Hepatocyte (in vitro differentiated cells): ENCODE data around the gene TRPM3.

Source experiments
- EZH2 ChIP-seq: fragments of 200-600 bp; sonication (generic); IDR thresholded peaks from 2 replicates; pipeline ENCODE4 v1.6.1; 2016; ENCODE audit warnings: antibody characterized with exemption, mild to moderate bottlenecking, borderline replicate concordance
- EZH2phosphoT487 ChIP-seq: fragments of 200-600 bp; sonication (generic); IDR thresholded peaks from one replicate; pipeline ENCODE4 v1.6.1; 2018; ENCODE audit warnings: antibody characterized with exemption, mild to moderate bottlenecking, low read depth, moderate library complexity; ENCODE audit not compliant: unreplicated experiment, severe bottlenecking
- TF ChIP-seq, protein P1 (sequence below): fragments of 200-600 bp; sonication (generic); IDR thresholded peaks from 2 replicates; pipeline ENCODE4 v1.5.1; 2016; ENCODE audit warnings: antibody characterized with exemption, mild to moderate bottlenecking; ENCODE audit not compliant: poor library complexity

DNA sequence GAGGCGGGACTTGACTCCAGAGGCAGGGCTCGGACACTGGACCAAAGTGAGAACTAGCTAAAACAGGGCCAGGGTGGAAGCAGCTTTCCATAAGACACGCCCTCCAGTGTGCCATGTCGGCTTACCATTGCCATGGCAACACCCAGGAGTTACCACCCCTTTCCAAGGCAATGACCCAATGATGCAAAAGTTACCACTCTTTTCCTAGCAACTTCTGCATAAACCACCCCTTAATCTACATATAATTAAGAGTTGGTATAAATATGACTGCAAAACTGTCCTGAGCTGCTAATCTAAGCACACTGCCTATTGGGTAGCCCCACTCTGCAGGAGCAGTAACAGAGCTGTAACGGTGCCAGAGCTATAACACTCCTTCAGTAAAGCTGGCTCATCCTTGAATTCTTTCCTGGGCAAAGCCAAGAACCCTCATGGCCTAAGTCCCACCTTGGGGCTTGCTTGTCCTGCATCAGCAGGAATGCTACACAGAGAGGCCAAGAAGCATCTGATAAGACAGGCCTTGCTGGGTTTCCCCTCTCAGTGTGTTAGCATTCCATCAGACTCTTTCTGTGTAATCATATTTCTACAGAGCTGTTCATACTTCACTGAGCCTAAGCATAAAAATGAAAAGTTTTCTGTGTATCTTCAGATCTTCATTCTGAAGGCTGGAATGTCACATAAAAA, 444.2 kb downstream of the TRPM3 start:
- TF ChIP-seq, protein P1, sequence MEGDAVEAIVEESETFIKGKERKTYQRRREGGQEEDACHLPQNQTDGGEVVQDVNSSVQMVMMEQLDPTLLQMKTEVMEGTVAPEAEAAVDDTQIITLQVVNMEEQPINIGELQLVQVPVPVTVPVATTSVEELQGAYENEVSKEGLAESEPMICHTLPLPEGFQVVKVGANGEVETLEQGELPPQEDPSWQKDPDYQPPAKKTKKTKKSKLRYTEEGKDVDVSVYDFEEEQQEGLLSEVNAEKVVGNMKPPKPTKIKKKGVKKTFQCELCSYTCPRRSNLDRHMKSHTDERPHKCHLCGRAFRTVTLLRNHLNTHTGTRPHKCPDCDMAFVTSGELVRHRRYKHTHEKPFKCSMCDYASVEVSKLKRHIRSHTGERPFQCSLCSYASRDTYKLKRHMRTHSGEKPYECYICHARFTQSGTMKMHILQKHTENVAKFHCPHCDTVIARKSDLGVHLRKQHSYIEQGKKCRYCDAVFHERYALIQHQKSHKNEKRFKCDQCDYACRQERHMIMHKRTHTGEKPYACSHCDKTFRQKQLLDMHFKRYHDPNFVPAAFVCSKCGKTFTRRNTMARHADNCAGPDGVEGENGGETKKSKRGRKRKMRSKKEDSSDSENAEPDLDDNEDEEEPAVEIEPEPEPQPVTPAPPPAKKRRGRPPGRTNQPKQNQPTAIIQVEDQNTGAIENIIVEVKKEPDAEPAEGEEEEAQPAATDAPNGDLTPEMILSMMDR = no peak
- no peak for TF ChIP-seq EZH2
- no peak for TF ChIP-seq EZH2phosphoT487
